OCI-LY3 (cell line): Measurements from ENCODE around the gene PEX10.

Source experiments
- CTCF ChIP-seq: fragments of 200-600, 300-600 bp; sonication (generic); IDR thresholded peaks from 2 replicates; pipeline ENCODE4 v1.5.1; 2014; ENCODE audit warnings: antibody characterized with exemption, low read length, low read depth
- EZH2phosphoT487 ChIP-seq: fragments of 200-600 bp; shearing (Covaris generic); IDR thresholded peaks from 2 replicates; pipeline ENCODE4 v1.6.1; 2018; ENCODE audit warnings: antibody characterized with exemption, mixed run types, low read depth

GRCh38 chr1:2358072-2358471, 54.3 kb downstream of the PEX10 start:
- TF ChIP-seq CTCF (no peak), EZH2phosphoT487 (no peak)
